Gastroesophageal sphincter (tissue), 3 donors: ENCODE results near the gene AP3D1.

Source experiments
- POLR2A ChIP-seq, 2 donors: fragments of 450-650 bp; IDR thresholded peaks; one replicate each; pipeline ENCODE4 v1.6.1; 2017; ENCODE audit warnings: antibody characterized with exemption in 2 of 2, mild to moderate bottlenecking in 2 of 2, moderate library complexity in 1 of 2
- TF ChIP-seq, protein P1 (sequence below), 4 experiments: fragments of 200-600 bp in 2 of 4; fragments of 450-650 bp in 2 of 4; sonication (generic) in 1 of 4; IDR thresholded peaks; one replicate each; pipeline ENCODE4 v1.5.1; 2017 to 2019; ENCODE audit warnings: antibody characterized with exemption in 4 of 4, mild to moderate bottlenecking in 2 of 4, moderate library complexity in 2 of 4

DNA sequence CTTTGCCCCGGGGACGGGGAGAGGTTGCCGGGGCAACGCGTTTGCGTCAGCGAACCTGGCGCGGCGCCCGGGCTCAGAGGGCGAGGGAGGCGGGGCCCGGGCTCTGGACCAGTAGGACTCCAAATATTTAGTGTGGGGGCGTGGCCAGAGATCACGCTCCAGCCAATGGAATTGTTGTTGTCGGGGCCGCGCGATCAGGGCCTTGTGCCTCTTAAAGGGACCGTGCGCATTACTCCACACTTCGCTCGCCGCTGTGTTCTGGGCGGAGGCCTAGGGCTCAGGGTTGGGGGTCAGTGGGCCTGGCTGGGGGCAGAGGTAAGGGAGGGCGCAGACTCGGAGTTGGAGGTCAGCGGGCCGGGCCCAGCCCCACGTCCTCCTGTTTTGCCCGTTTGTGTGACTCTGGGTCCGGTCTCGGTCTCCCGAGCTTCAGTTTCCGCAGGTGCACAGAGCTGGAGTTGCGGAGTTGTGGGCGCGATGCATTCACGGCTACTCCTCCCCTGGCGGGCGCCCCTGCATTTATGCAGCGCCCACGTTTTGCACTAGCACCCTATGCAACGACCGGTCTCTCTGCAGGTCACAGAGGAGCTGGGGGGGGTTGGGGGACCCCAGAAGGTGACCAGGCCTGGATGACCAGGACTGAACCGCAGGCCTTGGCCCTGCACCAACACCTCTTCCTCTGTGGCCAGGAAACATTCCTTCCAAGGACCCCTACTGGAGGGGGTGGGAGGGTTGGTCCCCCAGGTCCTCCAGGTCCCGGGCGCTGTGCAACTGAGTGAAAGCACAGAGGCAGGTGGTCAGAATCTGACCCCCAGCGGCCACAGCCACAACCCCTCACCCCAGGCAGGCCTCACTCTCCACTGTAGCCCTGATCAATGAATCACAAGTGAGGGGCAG, 89.6 kb downstream of the AP3D1 start:
- TF ChIP-seq POLR2A (IDR thresholded peaks at IDR 0.05), result no peak
- TF ChIP-seq, protein P1, sequence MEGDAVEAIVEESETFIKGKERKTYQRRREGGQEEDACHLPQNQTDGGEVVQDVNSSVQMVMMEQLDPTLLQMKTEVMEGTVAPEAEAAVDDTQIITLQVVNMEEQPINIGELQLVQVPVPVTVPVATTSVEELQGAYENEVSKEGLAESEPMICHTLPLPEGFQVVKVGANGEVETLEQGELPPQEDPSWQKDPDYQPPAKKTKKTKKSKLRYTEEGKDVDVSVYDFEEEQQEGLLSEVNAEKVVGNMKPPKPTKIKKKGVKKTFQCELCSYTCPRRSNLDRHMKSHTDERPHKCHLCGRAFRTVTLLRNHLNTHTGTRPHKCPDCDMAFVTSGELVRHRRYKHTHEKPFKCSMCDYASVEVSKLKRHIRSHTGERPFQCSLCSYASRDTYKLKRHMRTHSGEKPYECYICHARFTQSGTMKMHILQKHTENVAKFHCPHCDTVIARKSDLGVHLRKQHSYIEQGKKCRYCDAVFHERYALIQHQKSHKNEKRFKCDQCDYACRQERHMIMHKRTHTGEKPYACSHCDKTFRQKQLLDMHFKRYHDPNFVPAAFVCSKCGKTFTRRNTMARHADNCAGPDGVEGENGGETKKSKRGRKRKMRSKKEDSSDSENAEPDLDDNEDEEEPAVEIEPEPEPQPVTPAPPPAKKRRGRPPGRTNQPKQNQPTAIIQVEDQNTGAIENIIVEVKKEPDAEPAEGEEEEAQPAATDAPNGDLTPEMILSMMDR (IDR thresholded peaks at IDR 0.05), result peak in 2 of 4 experiments; percentile 5 to 21
